NCI-H2196 treated with DMSO at 0.1 percent for 48 hours (cell line): Measurements from ENCODE around the gene KLHL40.

Experiments used
- DNase-seq: peaks from one replicate; lab custom pipeline; 2025; ENCODE audit not compliant: unreplicated experiment; lab: John Stamatoyannopoulos, UW

The KLHL40 gene

DNA sequence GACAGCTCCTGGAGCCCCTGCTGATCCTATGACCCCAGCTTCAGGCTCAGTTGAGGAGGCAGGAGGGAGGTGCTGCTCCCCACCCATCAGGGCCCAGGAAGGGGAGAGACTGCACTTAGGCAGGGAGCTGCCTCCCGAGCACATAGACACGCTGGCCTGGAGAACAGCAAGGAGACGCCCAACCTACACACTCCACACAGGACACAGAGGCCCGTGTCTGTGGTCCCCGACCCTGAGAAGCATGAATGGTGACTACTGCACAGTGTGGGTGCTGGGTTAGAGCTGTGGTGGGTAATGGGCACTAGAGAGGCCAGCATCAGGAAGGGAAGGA lies 18.3 kb downstream of the KLHL40 start:
- DNase-seq, result no peak

DNA sequence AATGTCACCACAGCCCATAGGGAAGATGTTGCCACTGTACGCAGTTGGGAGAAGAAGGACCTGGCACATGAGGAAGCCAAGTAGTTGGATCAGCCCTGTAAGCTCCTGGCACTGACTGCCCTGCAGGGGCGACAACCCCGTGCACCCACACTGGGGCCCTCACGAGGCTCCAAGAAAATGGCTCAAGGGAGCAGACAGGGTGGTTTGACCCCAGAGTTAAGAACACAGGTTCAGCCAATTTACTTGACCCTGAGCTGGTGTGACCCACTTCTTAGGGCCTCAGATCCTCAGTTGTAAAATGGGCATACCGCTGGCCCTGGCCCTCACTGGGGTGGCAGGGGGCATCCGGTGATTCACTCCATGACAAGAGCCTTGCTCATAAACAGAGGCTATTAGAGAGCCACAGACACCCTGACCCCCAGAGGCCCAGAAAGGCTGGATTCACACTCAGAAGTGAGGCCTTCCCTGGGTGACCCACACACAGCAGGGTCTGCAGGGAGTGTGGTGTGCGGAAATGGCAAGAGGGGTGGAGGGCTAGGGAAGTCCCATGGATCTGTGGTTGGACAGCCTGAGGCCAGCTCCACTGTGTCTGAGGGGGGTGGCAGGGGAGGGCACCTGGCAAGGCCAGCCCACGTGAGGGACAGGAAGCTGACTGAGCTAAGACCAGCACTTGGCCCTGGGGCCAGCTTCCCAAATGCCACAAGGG lies 19.0 kb downstream of the KLHL40 start:
- no peak for DNase-seq

DNA sequence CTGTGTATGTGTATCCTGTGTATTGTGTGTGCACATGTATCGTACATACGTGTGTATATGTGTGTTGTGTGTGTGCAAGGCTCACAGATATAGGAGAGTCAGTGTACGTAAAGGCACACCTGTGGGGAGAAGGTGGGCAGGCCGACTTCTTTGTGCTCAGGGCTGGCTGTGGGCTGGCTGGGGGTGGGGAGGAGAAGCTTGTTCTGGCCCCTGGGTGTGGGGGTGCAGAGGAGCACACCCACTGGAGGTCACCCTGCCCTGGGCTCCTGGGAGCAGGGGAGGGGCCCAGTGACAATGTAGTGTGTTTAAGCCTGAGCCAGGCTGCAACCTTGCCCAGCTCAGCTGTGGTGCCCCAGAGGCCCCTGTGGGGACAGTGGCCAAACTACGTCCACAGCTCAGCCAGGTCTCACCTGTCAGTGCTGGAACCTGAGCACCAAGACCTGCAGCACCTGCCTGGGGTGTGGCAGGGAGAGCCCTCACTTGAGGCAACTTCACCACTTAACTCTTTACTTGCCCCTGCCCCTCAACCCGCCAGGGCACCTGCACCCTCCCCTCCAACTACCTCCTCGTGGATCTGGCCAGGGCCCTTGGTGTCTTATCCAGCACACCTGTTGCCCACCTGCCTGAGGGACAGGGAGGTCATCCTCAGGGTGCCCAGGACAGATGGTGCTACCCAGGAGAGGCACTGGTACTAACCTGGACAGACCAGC lies 19.9 kb downstream of the KLHL40 start:
- no peak for DNase-seq

DNA sequence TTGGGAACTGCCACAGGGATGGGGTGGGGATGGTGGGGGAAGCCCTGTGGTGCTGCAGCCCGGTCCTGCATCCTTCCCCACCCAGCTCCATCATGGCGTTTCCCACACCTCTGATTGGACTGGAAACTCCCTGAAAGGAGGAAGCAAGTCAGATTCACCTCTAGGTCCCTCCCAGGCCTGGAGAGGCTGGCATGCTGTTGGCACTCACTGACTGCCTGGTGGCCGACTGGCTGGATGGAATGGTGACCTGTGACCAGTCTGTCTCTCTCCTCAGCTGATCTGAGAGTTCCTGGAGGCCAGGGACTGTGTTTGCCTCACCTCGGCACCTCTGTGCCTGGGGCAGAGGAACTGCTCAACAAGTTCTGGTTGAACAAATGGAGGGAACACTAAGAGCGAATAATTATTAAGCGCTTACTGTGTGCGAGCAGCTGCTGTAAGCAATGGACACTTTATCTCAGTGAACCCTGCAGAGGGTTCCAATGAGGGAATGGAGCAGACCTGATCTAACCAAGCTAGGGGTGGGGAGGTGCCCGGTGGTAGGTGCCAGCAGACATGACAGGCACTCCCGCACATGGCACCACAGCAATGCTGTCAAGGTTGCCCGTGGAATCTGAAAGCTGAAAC lies 20.7 kb downstream of the KLHL40 start:
- DNase-seq, result no peak

DNA sequence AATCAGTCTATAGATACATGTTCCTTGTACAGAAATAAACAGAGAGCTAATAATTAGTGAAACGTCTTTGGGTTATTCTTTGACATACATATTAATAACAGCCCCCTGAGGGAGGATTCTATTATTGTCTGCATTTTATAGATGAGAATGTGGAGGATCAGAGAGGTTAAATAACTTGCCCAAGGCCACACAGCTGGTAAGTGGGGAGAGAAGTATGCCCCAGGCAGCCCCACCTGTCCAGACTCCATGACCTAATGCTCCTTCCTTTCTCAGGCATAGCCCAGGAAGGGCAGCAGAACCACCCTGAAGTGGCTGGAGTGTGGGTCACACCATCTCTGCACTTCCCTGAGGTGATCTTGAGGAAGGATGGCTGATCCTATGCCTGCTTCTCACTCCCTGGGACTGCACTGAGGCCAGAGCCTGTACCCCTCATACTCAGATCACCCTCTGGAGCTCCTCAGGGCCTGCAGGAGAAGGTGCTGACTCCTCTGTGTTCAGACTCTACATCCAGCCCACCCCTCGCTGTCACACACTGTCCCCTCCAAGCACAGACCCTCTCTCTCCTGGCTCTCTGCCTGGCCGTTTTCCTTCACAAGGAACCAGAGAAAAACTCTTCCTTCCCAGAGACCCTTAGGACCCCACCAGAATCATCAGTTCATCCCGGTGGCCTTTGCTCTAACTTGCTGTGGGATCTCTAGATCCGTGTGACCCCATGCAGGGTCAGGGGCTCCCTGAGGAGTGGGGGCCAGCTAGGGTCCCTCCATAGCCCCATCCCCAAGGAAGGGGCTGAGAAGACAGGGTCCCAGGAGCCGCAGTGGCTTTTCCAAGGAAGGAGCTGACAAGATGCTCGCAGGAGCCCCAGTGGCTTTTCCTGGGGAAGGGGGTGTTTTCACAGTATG lies 21.6 kb downstream of the KLHL40 start:
- DNase-seq, result no peak

DNA sequence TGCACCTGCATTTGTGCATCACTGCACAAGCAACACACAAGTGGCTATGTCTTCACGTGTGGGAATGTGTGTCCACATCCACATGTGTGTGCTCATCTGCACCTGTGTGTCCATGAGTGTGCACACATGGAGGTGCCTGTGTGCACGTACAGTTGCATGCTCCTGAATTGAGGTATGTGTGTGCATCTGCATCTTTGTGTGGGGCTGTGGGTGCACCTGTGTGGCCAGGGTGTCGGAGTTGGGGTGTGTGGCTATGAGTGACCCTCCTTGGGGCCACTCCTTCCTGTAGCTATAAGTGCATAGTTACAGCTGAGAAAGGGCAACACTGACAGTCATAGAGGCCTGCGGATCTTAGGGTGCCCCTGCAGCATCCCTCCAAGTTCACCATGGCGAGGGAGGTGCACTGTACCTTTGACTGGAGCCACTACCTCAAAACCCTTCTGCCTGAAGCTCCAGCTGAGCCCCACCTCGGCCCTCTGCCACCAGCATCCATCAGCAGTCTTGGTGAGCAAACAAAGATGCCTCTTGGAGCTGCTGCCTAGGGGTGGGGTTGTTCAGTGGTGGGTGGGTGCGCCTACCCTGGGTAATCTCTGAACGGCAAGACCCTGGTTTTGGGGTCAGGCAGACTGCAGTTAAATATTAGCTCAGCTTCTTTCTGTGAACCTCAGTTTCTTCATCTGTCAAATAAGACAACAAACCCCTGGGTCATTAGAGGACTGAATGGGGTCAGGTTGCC lies 22.5 kb downstream of the KLHL40 start:
- no peak for DNase-seq

DNA sequence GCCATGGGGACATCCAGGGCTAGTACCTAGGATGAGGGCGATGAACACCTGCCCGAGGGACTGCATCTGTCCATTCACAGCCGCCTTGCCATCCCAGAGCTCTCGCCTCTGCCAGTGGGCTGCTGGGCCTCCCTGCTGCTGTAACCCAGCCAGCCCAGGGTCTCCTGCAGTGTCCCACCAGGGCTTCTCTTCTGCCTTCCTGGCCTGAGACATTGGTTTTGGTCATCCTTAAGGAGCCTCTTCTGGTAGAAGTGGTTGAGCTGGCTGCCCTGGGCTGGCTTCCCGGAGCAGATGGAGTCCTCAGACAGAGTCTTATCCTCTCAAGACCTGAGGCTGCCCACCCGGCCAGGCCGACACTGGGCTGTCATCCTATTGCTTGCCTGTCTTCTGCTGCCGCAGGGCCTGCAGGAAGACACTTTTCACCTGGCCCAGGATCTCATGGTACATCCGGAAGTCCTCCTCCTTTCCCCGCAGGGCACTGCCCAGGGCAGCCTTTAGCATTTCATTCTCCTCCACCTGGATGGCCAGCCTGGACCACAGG lies 23.3 kb downstream of the KLHL40 start:
- DNase-seq, result no peak

DNA sequence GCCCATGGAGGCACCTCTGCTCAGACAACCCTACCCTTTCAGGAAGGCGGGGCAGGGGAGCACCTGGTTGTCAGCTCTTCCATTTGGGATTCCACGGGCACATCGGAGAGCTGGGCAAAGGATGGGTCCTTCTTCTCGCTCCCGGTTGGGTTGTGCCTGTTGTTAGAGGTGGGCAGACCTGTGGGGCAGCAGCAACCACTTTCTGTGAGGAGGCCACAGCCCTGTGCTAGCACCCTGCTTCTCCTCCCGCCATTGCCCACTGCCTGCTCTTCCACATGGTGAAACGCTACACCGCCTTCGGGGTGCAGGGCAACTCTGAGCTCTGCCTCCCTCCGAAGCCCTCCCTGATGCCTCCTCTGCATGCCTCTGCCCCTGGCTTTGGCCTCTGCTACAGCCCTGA lies 24.3 kb downstream of the KLHL40 start:
- no peak for DNase-seq

DNA sequence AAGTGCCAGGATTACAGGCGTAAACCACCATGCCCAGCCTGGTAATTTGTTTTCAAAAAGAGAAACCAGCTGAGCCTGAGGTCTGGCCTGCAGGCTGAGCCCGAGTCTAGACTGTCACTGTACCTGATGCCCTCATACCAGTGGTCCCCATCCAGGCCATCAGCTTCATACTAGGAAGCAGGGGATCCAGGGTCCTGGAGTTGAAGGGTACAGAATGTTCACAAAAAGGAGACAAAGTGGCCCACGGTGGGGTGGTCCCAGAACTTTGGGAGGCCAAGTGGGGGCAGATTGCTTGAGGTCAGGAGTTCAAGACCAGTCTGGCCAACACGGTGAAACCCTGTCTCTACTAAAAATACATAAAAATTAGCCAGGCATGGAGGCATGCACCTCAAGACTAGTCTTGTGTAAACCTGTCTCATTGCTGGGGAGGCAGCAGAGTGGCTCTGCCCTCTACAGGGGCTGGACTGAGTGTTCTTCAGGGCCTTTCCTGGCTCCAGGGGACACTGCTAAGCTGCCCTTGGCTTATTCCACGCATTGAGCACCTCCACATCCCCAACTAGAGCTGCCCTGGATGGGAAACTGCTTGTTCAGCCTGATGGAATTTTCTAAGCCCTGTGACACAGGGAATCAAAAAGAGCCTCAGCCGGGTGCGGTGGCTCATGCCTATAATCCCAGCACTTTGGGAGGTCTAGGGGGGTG lies 25.1 kb downstream of the KLHL40 start:
- DNase-seq, result no peak

DNA sequence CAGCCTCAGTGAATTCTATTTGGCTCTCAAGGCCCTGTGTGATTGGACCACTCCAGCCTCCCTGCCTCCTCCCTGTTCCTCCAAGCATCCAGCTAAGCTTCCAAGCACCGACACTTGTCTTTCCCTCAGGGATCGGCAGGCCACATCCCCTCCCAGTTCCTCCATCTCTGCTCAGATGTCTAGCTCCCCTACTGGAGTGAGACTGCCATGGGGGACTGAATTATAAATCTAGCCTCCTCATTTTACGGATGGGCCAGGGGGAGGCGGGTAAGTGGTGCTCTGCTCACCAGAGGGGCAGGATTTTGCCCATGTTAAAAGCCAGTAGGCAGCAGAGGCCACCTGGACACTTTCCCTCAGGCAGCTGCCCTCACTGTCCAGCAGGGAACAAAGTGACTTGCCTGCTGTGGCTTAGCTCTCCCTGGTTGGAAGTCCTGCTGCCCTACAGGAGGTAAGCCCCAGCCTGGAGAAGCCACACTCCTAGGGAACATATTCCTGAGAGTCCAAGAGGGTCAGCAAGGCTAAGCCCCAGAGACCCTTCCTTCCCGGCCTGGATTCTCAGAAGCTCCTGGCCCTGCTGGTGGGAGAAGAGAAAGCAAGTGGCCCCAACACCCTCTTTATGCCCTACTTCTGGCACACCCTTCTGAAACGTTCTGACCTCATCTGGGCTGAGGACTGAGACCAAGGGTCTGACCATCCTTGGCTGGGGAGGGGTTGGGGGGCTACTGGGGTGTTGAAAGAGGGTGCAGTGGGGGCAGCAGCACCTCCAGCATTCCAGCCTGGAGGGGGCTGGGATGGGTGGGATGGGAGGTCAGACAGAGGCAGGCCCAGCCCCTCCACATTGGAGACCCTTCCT lies 26.4 kb downstream of the KLHL40 start:
- DNase-seq, result no peak

DNA sequence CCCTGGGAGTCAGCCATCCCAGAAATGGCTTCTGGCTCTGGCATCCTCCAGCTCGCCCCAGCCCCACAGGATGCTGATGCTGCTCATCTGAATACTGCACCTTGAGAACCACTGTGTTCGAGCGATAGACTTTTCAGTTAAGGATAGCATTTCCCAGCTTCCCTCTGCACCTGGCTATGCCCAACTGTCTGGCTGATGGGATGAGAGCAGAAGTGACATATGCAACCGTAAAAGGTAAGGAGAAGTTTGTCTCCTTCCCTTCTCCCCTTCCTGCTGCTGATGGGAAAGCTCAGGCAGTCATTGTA lies 27.0 kb downstream of the KLHL40 start:
- DNase-seq, result no peak

DNA sequence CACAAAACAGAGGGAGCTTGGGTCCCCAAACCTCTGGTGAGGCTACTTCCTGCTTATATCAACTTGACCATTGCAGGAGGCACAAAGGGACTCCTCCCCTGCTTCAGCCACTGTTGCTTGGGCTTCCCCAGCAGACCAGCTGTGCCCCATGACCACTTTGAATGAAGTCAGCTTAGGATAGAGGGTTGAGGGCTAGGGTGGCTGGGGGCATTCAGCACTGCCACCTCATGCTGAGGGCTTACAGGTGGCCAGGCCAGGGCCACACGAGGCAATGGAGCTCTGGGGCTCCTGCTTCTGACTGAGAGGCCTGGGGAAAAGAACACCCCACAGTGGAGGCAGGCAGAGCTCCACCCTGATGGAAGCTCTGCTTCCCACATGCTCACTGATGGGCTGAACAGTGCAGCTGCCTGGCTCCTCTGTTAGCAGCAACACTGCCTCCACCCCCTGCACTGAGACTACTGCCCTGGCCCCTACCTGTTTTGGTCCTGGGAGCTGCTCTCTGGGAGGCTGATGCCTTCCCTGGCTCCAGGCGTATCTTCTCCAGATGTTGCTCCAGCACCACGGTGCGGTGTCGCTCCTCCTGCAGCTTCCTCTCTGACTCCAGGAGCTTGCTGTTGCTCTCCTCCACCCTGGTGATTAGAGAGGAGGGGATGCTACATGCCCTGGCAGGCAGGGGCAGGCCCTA lies 27.5 kb downstream of the KLHL40 start:
- DNase-seq, result no peak

DNA sequence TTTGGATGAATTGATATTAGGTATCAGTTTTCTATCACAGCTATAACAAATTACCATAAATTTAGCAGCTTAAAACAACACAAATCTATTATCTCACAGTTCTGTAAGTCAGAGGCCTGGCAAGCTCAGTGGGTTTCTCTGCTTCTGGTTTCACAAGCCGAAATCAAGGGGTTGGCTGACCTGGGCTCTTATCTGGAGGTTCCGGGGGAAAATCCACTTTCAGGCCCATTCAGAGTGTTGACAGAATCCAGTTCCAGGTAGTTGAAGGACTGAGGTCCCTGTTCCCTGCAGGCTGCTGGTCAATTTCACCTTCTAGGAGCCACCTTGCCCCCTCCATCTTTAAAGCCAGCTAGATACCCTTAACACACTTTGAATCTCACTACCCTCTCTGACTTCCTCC lies 28.4 kb downstream of the KLHL40 start:
- DNase-seq, result no peak

DNA sequence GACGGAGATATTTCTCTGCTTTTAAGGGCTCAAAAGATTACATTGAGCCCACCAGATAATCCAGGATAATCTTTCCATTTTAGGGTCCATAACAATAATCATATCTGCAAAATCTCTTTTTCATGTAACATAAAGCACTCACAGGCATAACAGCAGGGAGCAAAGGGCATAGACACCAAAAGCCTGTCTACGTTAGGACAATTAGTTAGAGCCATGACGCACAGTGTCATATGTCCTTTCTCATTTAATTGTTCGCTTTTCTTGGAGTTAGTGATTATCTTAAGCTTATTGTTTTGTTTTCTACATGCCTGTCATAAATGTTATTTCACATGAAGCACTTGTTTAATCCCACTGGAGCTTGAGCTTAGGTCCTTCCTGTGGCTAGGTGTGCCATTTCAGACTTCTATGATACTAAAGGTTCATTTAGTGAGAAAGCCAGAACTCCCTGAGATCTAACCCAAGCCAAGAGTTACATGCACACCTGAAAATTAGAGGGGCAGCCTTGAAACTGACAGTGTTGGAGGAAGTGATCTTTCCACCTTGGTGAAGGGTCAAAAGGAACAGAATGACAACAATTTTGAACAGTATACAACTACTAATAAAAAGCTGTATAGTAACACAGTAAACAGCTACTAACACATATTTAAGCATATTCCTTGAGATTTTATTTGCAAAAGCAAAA lies 29.0 kb downstream of the KLHL40 start:
- DNase-seq, result no peak

DNA sequence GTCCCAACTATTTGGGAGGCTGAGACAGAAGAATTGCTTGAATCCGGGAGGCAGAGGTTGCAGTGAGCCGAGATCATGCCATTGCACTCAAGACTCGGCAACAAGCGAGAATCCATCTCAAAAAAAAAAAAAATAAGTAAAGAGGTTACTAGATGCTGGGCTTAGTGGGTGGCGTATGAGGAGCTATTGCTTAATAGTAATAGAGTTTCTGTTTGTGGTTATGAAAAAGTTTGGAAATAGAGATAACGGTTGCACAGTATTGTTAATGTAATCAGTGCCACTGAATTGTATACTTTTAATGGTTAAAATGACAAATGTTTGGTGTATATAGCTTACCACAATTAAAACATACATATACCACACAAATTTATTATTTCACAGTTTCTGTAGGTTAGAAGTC lies 32.0 kb downstream of the KLHL40 start:
- no peak for DNase-seq

DNA sequence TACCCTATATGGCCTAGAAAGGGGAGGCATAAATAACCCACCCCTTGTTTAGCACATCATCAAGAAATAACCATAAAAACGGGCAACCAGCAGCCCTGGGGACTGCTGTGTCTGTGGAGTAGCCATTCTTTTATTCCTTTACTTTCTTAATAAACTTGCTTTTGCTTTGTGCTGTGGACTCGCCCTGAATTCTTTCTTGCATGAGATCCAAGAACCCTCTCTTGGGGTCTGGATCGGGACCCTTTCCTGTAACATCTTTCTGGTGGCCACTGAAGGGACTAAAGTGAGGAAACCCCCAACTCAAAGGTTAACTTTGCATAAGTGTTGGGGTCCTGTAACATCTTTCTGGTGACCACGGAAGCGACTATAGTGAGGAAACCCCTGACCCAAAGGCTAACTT lies 33.0 kb downstream of the KLHL40 start:
- no peak for DNase-seq

DNA sequence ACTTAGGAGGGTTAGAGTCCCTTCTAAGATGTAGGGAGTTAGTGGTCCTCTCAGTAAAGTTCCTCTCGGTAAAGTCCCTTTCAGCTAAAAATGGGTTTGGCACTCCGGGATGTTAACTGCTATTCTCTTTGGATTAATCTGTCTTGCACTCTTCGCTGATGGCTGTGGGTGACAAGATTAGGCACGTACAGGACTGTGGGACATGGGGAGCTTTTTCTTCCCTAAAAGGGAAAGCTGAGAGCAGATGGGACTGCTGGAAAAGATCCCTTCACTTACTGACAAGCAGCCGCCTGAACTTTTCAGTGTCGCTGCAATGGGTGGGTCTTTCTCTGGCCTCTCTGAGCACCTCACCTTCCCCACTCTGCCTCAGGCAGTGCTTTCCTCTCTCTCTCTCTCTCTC lies 33.7 kb downstream of the KLHL40 start:
- DNase-seq, result no peak

DNA sequence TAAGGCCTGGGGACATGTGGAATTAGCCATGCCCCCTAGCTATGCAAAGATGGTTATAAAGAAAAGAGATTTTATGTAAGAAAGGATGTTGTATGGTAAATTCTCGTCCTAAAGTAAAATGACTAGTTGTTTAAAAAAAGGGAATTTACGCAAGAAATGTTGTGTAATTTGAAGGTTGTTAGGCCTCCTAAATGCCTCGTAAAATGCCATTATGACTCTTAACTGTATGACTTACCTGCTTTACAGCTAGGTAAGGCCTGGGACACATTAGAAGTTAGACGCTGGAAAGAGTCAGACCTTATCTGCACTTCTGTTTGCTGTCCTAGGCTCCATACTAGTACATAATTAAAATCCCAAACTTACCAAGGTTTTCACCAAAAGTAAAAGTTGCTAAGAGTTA lies 34.8 kb downstream of the KLHL40 start:
- DNase-seq, result no peak
